H9 (cell line): ENCODE measurements around the gene SEC24C. TPM values are rescaled to one million over a fixed set of nuclear protein-coding genes. Genes with fewer than 3 reads are reported as not detected.

Experiments used
- DNase-seq: peaks from one replicate; pipeline ENCODE4 v3.0.0-alpha.2; 2017
- H2AFZ ChIP-seq: one replicate; pipeline ENCODE4 v1.6.1; 2013; ENCODE audit warnings: mild to moderate bottlenecking, low read length, control low read depth, moderate library complexity
- H2AK5ac ChIP-seq: 2 replicates; pipeline ENCODE4 v1.6.1; 2013; ENCODE audit warnings: low read length, control low read depth, mixed read lengths; ENCODE audit not compliant: insufficient read length
- H2BK120ac ChIP-seq: one replicate; pipeline ENCODE4 v1.6.1; 2013; ENCODE audit warnings: low read depth, mild to moderate bottlenecking, low read length, control low read depth, inconsistent platforms; ENCODE audit not compliant: poor library complexity, severe bottlenecking
- H2BK12ac ChIP-seq: 2 replicates; pipeline ENCODE4 v1.6.1; 2013; ENCODE audit warnings: low read length, control low read depth, mixed read lengths, low read depth; ENCODE audit not compliant: insufficient read length
- H2BK15ac ChIP-seq: 2 replicates; pipeline ENCODE4 v1.6.1; 2013; ENCODE audit warnings: low read depth, low read length, control low read depth
- H2BK20ac ChIP-seq: one replicate; pipeline ENCODE4 v1.6.1; 2013; ENCODE audit warnings: low read depth, mild to moderate bottlenecking, low read length, control low read depth, inconsistent platforms; ENCODE audit not compliant: poor library complexity, severe bottlenecking
- H2BK5ac ChIP-seq: 2 replicates; pipeline ENCODE4 v1.6.1; 2013; ENCODE audit warnings: low read length, control low read depth, mixed read lengths; ENCODE audit not compliant: insufficient read length
- H3K14ac ChIP-seq: 2 replicates; pipeline ENCODE4 v1.6.1; 2013; ENCODE audit warnings: low read length, control low read depth; ENCODE audit not compliant: insufficient read depth
- H3K18ac ChIP-seq: 2 replicates; pipeline ENCODE4 v1.6.1; 2013; ENCODE audit warnings: low read depth, mild to moderate bottlenecking, mixed read lengths, low read length, control low read depth; ENCODE audit not compliant: insufficient read length
- H3K23ac ChIP-seq: 2 replicates; pipeline ENCODE4 v1.6.1; 2013; ENCODE audit warnings: low read length, control low read depth, mixed read lengths, low read depth; ENCODE audit not compliant: insufficient read length
- H3K23me2 ChIP-seq: 2 replicates; pipeline ENCODE4 v1.6.1; 2013; ENCODE audit warnings: low read depth, mild to moderate bottlenecking, mixed read lengths, low read length, control low read depth; ENCODE audit not compliant: insufficient read length, poor library complexity, severe bottlenecking
- H3K27ac ChIP-seq: 2 replicates; pipeline ENCODE4 v1.5.1; 2013; ENCODE audit warnings: low read length, control low read depth, mixed read lengths, low read depth; ENCODE audit not compliant: insufficient read length
- H3K27me3 ChIP-seq: 2 replicates; pipeline ENCODE4 v1.6.1; 2013; ENCODE audit warnings: low read length, control low read depth, inconsistent platforms; ENCODE audit not compliant: insufficient read depth
- H3K4ac ChIP-seq: 2 replicates; pipeline ENCODE4 v1.6.1; 2013; ENCODE audit warnings: low read depth, mild to moderate bottlenecking, control low read depth, inconsistent platforms, low read length, moderate library complexity
- H3K4me1 ChIP-seq: 2 replicates; pipeline ENCODE4 v1.6.1; 2013; ENCODE audit warnings: low read length, control low read depth, inconsistent platforms; ENCODE audit not compliant: insufficient read depth
- H3K4me2 ChIP-seq: 2 replicates; pipeline ENCODE4 v1.6.1; 2013; ENCODE audit warnings: low read length, control low read depth, mixed read lengths; ENCODE audit not compliant: insufficient read length, insufficient read depth
- H3K56ac ChIP-seq: 2 replicates; pipeline ENCODE4 v1.6.1; 2013; ENCODE audit warnings: low read depth, mild to moderate bottlenecking, mixed read lengths, low read length, control low read depth; ENCODE audit not compliant: insufficient read length
- H3K79me1 ChIP-seq: 2 replicates; pipeline ENCODE4 v1.6.1; 2013; ENCODE audit warnings: low read depth, mild to moderate bottlenecking, moderate library complexity, low read length, control low read depth, inconsistent platforms; ENCODE audit not compliant: insufficient read depth, poor library complexity, severe bottlenecking
- H3K79me2 ChIP-seq: 2 replicates; pipeline ENCODE4 v1.6.1; 2013; ENCODE audit warnings: low read length, control low read depth, inconsistent platforms; ENCODE audit not compliant: insufficient read depth
- H3K9ac ChIP-seq: 2 replicates; pipeline ENCODE4 v1.6.1; 2013; ENCODE audit warnings: low read length, control low read depth, mixed read lengths; ENCODE audit not compliant: insufficient read length; ENCODE audit errors: extremely low read depth
- H3K9me3 ChIP-seq: one replicate; pipeline ENCODE4 v1.6.1; 2013; ENCODE audit warnings: low read depth, low read length, inconsistent platforms; ENCODE audit not compliant: control insufficient read depth
- H3T11ph ChIP-seq: one replicate; pipeline ENCODE4 v1.6.1; 2013; ENCODE audit warnings: mild to moderate bottlenecking, low read length, control low read depth, inconsistent platforms
- H4K20me1 ChIP-seq: one replicate; pipeline ENCODE4 v1.6.1; 2013; ENCODE audit not compliant: control insufficient read depth, insufficient read length, insufficient read depth
- H4K5ac ChIP-seq: 2 replicates; pipeline ENCODE4 v1.6.1; 2013; ENCODE audit warnings: low read depth, mild to moderate bottlenecking, mixed read lengths, low read length, control low read depth; ENCODE audit not compliant: insufficient read length
- H4K8ac ChIP-seq: replicated peaks from 2 replicates; pipeline ENCODE4 v1.6.1; 2013; ENCODE audit warnings: low read length, control low read depth, mixed read lengths, low read depth; ENCODE audit not compliant: insufficient read length
- H4K91ac ChIP-seq: 2 replicates; pipeline ENCODE4 v1.6.1; 2013; ENCODE audit warnings: low read depth, mild to moderate bottlenecking, moderate library complexity, mixed read lengths, low read length, control low read depth; ENCODE audit not compliant: insufficient read length
- H3K27ac Mint-ChIP-seq, 3 experiments: 2 replicates in 2 of 3; 3 replicates in 1 of 3; pipeline ENCODE4 v1.8.0; 2020 to 2021; ENCODE audit warnings: mixed read lengths in 3 of 3, mild to moderate bottlenecking in 1 of 3, moderate library complexity in 1 of 3
- H3K27me3 Mint-ChIP-seq: 2 replicates; pipeline ENCODE4 v1.8.0; 2021; ENCODE audit warnings: low read depth, mild to moderate bottlenecking, moderate library complexity, mixed read lengths
- H3K36me3 Mint-ChIP-seq, 3 experiments: 2 replicates in 2 of 3; 3 replicates in 1 of 3; pipeline ENCODE4 v1.8.0; 2020 to 2021; ENCODE audit warnings: low read depth in 3 of 3, mixed read lengths in 3 of 3; ENCODE audit not compliant: insufficient read depth in 1 of 3
- H3K4me1 Mint-ChIP-seq, 2 experiments: 2 replicates each; pipeline ENCODE4 v1.8.0; 2020; ENCODE audit warnings: mixed read lengths in 2 of 2
- H3K4me3 Mint-ChIP-seq, 2 experiments: 2 replicates in 1 of 2; 3 replicates in 1 of 2; pipeline ENCODE4 v1.8.0; 2020 to 2021; ENCODE audit warnings: mild to moderate bottlenecking in 2 of 2, mixed read lengths in 2 of 2, moderate library complexity in 1 of 2
- H3K9me3 Mint-ChIP-seq, 2 experiments: 2 replicates in 1 of 2; 3 replicates in 1 of 2; pipeline ENCODE4 v1.8.0; 2020; ENCODE audit warnings: mild to moderate bottlenecking in 2 of 2, mixed read lengths in 2 of 2, moderate library complexity in 1 of 2
- WGBS: extraction: QIAGEN DNeasy Blood & Tissue Kit; methylation state at CpG from one replicate; pipeline ENCODE4 v1.1.7; 2013; ENCODE audit warnings: missing lambda C conversion rate, low lambda C conversion rate, mixed read lengths; ENCODE audit not compliant: insufficient read length; ENCODE audit errors: extremely low coverage; 5-methylcytosine and 5-hydroxymethylcytosine counted together
- total RNA-seq: library from RNA; stranded (reverse); gene quantifications from 2 replicates; pipeline ENCODE4 v1.2.1, GENCODE V29; 2021
- TF ChIP-seq, protein P1 (sequence below): fragments of 200-600 bp; sonication (generic); conservative IDR thresholded peaks from 3 replicates; pipeline ENCODE4 v1.8.0; 2021; ENCODE audit warnings: antibody characterized with exemption, mild to moderate bottlenecking

The SEC24C gene
- total RNA-seq, 1 experiment from 2014 or later, result 62.4 TPM

DNA sequence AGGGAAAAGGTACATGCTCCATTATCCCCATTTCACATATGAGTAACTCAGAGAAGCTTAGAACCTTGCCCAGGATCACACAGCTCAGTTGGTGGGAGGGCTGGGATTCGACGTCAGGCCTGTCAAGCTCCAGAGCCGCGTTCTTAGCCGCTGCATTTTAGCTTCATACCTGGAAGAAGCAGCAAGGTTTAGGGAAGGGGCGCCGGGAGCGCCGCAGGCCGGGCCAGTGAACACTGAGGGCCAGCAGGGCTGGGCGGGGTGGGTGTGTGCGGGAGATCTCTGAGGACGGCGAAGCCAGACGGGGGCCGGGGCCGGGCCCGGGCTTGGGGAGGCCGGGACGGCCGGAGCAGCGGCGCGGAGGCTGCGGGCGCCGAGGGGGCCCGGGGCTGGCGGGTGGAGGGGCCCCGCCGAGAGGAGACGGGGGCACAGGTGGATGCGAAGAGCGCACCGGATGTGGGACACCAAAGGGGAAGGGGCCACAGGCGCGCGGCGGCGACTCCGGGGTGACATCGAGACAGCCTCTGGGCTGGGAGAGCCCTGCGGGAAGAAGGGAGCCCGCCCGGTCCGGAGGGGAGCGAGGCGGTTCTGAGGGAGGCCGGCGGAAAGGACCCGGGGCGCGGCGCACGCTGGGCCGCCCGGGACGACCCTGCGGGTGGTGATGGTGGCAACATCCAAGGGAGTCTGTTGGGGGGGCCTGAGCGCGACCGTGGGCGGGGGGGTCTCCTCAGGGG lies 66.7 kb downstream of the SEC24C start:
- Histone ChIP-seq H3K18ac (no peak overlapping the region), H2BK12ac (no peak overlapping the region), H3K4me1 (no peaks in the 10 kb centered on the region), H3K9me3 (no peaks in the 10 kb centered on the region), H3K4ac (no peak overlapping the region), H2BK15ac (no peak overlapping the region), H3K23me2 (peaks cover 2% of the 10 kb centered on the region), H3K56ac (no peak overlapping the region), H3K9ac (peak overlapping the region; percentile 52), H4K91ac (no peak overlapping the region), H3T11ph (no peak overlapping the region), H3K23ac (no peak overlapping the region), H2BK120ac (no peak overlapping the region), H2BK5ac (no peak overlapping the region), H3K27ac (no peak overlapping the region), H3K14ac (peak overlapping the region; percentile 77), H3K4me2 (peak overlapping the region; percentile 52), H3K79me1 (no peaks in the 10 kb centered on the region), H2BK20ac (no peak overlapping the region), H3K27me3 (no peaks in the 10 kb centered on the region), H4K8ac (no peak overlapping the region), H4K20me1 (no peaks in the 10 kb centered on the region), H4K5ac (no peak overlapping the region), H2AK5ac (no peak overlapping the region), H3K79me2 (no peaks in the 10 kb centered on the region), H2AFZ (no peak overlapping the region)
- no CpG with 5 or more reads among the region's 63 CpGs for WGBS
- H3K4me1 Mint-ChIP-seq, result peaks cover 11 to 12% of the 10 kb centered on the region in 2 experiments
- peak overlapping the region; percentile 76 to 86 for H3K4me3 Mint-ChIP-seq
- no peaks in the 10 kb centered on the region for H3K27me3 Mint-ChIP-seq
- peaks cover 18 to 43% (median 30%) of the 10 kb centered on the region in 3 experiments; a peak in 6 of 7 replicates for H3K36me3 Mint-ChIP-seq
- peak; percentile 59 for DNase-seq
- no peaks in the 10 kb centered on the region; a peak in 1 of 5 replicates for H3K9me3 Mint-ChIP-seq
- TF ChIP-seq, protein P1, sequence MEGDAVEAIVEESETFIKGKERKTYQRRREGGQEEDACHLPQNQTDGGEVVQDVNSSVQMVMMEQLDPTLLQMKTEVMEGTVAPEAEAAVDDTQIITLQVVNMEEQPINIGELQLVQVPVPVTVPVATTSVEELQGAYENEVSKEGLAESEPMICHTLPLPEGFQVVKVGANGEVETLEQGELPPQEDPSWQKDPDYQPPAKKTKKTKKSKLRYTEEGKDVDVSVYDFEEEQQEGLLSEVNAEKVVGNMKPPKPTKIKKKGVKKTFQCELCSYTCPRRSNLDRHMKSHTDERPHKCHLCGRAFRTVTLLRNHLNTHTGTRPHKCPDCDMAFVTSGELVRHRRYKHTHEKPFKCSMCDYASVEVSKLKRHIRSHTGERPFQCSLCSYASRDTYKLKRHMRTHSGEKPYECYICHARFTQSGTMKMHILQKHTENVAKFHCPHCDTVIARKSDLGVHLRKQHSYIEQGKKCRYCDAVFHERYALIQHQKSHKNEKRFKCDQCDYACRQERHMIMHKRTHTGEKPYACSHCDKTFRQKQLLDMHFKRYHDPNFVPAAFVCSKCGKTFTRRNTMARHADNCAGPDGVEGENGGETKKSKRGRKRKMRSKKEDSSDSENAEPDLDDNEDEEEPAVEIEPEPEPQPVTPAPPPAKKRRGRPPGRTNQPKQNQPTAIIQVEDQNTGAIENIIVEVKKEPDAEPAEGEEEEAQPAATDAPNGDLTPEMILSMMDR, result no peak
- H3K27ac Mint-ChIP-seq, result no peak overlapping the region; a peak in 2 of 7 replicates
